GM18511 (cell line): ENCODE measurements around the gene ADCY7.

ENCODE experiments used
- ATAC-seq: cut with Tn5 transposase; IDR thresholded peaks from one replicate; pipeline ENCODE4 v1.9.1; 2021; ENCODE audit warnings: mild to moderate bottlenecking, moderate library complexity; ENCODE audit not compliant: unreplicated experiment

The ADCY7 gene

GRCh38 chr16:50310308-50311133 lies 44.2 kb downstream of the ADCY7 start:
- no peak for ATAC-seq

- no peak for ATAC-seq
These were observed 44.8 kb downstream of the ADCY7 start for GRCh38 chr16:50311134-50311528.

- no peak for ATAC-seq
These were observed 45.6 kb downstream of the ADCY7 start for GRCh38 chr16:50311891-50312501.

DNA sequence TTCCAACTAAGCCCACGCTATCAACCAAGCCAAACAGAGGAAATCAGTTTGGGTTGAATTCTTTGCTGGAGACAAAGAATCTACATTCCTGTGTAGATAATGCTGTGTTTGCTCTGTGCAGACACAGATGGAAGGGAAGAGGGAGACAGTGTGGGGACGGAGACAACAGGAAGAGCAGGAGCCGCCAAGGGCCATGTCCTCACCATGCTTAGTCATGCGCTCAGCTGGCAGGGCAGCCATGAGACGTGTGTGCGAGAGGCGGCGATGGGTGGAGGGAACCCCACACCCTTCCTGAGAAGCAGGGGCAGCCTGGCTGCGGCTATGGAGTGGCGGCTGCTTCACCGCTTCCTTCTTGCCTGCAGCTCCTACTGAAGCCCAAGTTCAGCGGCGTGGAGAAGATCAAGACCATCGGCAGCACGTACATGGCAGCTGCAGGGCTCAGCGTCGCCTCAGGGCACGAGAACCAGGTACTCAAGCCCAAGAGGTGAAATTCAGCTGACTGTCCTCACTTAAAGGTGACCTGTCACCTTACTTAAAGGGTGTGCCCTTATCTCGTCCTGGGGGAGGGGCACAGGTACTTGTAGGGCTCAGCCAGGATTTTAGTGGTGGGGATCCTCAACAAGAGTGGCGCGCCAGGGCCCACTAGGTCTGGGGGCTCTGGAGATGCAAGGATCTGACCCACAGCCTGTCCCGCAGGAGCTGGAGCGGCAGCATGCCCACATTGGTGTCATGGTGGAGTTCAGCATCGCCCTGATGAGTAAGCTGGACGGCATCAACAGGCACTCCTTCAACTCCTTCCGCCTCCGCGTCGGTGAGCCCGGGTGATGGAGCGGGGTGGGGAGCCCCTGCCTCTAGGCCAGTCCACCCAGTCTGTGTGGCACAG lies 47.5 kb downstream of the ADCY7 start:
- ATAC-seq, result no peak

DNA sequence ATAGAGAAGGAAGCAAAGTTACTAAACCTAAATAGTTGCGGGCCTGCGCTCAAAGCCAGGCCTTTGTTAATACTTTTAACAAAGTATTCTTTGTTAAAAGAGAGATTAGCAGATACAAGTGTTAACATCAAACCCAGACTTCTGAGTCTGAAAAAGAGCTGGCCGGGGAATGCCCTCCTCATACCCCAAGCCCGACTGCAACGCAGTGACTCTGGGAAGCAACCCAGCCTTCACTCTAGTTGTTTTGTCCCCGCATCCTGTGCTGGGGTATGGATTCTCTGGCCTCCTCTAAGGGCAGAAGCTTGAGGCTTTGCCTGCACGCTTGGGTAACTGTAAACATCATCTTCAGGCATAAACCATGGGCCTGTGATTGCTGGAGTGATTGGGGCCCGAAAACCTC lies 48.3 kb downstream of the ADCY7 start:
- no peak for ATAC-seq

GRCh38 chr16:50315346-50315997 lies 49.1 kb downstream of the ADCY7 start:
- ATAC-seq, result no peak

DNA sequence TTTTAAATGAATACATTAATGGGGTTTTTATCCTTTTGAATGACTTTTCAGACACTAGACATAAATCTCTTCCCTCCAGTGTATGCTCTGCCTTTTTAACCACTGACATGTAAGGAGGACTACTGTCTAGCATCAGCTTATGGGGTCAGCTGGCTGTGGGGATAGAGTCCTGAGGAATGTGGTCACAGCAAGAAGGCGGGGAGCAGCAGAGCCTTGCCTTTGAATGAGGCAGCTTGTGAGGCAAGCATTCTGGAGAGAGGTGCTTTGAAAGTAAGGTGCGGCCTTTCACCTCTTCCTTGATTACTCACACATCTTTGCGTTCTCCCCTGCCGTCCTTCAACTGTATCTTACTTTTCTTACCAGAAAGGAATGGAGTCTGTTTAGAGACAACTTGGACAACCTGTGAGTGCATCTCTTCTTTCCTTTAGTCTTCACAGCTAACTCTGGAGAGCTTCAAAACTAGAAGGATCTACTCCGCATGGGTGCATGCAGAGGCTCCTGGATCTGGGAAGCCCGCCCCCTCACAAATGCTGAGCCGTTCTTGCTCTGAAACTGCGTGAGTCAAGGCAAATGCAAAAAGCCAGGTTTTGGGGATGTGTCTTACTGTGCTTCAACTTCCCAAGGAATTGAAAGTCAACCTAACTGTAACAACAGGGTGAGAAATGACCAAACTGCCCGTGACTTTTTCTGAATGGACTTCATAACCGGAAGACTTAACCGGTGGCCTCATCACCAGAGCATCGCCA lies 49.9 kb downstream of the ADCY7 start:
- ATAC-seq, result no peak

DNA sequence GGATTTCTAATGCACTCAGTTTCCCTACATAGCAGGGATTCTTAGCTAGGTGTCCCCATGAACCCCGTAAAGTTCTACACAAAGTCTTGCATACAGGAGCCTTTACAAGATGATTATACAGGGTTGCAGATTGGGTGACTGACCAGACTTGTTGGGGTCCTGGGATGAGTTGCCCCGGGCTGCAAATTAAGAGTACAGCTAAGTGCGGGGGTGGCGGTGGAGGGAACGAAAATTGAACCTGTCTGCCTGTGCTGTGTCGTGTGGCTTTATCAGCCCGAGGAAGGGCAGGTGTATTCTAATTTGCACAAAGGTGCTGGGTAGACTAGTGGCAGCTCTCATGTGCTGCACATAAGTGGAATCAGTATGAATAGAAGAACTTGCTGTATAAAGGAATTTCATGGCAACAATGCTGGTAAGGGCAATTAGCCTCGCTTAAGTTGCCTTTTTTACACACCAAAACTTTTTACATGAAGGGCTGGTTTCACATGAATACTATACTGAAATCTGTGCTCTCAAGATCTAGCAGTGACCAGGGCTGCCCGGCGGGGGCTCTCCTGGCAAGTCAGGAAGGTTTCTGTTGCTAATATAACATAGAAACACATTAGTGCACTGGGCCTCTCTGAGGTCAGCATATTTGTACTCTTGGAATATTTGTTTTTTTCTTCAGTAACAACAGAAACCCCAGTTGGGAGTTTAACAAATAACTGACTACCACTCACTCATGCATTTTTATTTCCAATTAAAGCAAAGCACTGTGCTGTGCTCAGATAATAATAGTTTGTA lies 50.7 kb downstream of the ADCY7 start:
- no peak for ATAC-seq

DNA sequence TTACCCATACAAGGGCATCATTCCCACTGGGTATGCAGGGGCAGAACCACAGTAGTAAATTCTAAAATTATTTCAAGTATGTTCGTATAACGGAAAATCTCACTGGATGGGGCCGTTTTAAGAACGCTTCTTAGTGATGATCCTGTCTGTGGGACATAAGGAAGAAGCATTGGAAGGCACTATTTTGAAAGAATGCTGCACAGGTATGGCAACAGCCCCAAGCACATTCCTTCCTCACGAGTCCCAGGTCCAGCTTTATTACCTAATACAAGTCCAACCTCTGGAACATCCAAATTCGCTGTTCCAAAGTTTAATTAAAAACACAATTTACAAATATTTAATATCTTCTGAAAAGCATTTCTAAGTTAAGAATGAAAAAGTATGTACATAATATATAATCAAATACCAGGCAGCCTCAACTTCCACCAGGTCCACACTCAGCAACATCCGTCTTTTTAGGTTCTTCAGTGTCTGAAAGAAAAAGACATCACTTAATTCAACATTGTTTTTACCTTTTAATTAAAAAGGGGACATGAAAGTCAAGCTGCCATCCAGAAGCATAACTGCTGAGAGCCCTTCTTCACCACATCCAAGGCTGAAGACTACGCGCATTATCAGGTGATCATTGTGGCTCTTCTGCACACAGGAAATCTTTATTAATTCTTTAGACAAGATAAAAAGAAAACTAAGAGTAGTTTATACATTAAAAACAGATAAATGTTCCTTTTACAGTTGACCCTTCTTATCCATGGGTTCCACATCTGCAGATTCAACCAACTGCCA lies 52.6 kb downstream of the ADCY7 start:
- no peak for ATAC-seq

DNA sequence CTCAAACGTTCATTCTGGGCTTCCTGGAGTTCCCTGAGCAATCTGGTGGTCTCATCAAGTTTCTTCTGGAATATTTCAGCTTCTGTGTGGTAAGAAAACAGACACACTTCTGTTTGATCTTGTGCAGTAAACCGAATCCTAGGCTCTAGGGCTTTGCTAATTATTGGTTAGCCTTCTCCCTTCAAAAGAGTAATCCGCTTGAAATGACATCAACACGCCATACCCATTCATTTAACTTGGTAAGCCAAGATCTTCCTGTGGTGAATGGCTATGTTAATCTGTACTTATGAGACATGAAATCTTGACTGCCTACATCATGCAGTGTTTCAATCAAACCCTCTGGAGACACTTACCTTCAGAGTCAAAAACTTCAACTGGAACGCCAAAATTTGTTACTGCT lies 54.0 kb downstream of the ADCY7 start:
- no peak for ATAC-seq

DNA sequence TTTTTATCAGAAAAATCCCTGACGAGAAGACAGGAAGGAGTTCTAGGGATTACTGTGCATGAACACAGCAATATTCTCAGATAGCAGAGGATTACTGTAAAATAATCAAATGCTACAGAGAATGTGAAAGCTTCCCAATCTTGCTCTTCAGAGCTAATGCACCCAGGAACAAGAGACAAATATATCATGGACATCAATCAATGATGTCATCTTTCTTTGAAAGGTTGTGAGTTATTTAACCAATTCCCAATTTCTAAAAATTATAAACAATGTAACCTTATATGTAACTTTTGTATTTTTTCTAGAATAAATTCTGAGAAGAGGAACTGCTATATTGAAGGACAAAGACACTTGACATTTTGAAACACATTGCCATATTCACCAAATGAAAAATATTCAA lies 56.0 kb downstream of the ADCY7 start:
- ATAC-seq, result no peak

DNA sequence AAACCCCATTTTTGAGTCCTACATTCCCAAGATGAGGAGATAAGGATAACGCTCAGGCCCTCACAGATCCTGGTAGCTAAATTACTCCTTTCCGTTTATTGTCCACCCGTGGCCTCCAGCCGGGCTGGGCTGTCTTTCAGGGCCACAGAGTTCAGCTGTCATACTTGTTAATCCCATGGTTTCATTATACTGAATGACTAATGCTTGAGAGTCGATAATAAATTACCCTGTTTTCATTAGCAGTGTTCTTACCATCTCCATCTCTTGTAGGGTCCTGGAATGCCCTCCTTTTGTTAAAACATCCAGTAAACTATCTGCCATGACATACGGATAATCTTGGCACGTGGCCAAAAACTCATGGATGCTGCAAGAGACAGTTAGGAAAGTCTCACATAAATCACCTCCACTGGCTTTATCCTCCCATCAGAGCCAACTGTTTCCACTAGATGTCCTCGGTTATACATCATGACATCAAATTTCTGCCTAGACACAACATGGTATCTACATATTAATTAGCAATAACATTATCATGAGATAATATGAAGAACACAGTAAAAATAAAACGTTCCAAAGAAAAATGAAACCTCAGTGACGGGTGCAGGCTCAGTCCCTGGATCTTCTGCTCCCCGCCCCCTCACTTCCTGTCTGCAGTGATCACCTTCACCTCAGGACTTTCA lies 57.1 kb downstream of the ADCY7 start:
- ATAC-seq, result no peak

GRCh38 chr16:50324345-50324744 lies 58.0 kb downstream of the ADCY7 start:
- ATAC-seq, result no peak

GRCh38 chr16:50326264-50326663 lies 59.9 kb downstream of the ADCY7 start:
- ATAC-seq, result no peak

GRCh38 chr16:50326835-50327465 lies 60.6 kb downstream of the ADCY7 start:
- peak; percentile 66 for ATAC-seq

DNA sequence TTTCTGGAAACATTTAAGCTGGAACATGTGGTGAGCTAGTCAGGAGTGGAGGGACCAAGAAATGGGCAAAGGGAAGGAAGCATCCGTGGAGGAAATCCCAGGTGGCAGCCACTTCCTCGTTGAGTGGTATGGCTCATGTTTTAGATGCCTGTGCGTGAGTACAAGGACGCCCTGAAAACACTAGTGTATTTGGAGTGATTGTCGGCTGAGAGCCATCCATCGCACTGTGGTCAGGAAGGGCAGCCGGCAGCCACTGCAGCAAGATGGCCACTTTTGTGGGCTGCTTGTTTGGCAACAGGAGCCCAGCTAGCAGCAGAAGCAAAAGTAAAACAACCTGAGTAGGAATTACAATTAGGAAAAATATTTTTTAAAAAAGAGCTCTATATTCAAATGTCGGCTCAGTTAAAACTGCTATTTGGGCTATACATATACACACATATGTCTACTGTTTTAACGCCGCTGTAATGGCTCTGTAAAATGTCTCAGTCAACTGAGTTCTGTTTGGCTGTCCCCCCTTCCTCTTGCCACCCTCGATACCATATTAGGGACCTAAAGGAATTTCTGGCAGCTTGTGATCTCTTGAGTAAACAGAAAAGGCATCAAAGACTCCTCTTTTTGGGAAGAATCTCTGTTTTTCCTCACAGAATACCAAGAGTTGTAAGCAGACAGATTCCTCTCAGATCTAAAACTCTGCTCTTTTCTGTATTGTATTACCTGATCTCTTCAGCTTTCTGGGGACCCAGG lies 63.3 kb downstream of the ADCY7 start:
- ATAC-seq, result no peak

GRCh38 chr16:50331570-50331969 lies 65.2 kb downstream of the ADCY7 start:
- no peak for ATAC-seq
